HL-60/S4 treated with phorbol 12-myristate 13-acetate at 8.2 ng/mL for 4 days and 3 days (cell line): ENCODE measurements around the gene KSR2.
"Not testable (repeated sequence)": the region's sequence is repeated elsewhere in the genome, so short reads cannot be mapped to it uniquely, and the experiment has no call there.

Source experiments
- in situ Hi-C: fragments of 300-500 bp; cut with MboI; formaldehyde crosslinking; loops from 2 replicates; pipeline ENCODE4 v1.15.0; 2022; ENCODE audit warnings: low sequenced_read_pairs

KSR2 gene

GRCh38 chr12:117832459-117833457 lies 136.0 kb downstream of the KSR2 start:
- in situ Hi-C loops: loop anchor here (25.0 kb wide), 2 partner anchors 470 to 595 kb away; partner anchors contain the start of gene NOS1

DNA sequence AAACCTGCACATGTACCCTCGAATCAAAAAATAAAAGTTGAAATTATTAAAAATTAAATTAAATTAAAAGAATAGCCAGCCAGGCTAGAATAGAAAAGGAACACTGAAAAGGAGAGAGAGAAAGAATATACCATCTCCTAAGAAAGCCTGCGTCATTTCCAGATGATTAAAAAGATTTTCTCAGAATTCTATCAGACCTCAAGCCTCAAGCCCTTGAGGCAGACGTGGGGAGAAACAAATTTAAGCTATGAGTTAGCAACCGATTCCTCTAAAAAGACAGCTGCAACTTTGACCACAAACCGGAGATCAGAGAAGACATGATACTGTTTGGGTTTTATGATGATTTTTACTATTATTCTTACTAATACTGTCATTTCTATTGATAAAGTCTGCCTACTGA lies 138.3 kb downstream of the KSR2 start:
- in situ Hi-C loops: loop anchor here (25.0 kb wide), 2 partner anchors 468 to 593 kb away; partner anchors contain the start of gene NOS1

- in situ Hi-C loops: loop anchor here (25.0 kb wide), 2 partner anchors 467 to 592 kb away; partner anchors contain the start of gene NOS1
These were observed 139.7 kb downstream of the KSR2 start for GRCh38 chr12:117829108-117829507.

GRCh38 chr12:117827660-117828059 lies 141.1 kb downstream of the KSR2 start:
- in situ Hi-C loops: loop anchor here (25.0 kb wide), 2 partner anchors 465 to 590 kb away; partner anchors contain the start of gene NOS1

- in situ Hi-C loops: loop anchor here (25.0 kb wide), 2 partner anchors 464 to 589 kb away; partner anchors contain the start of gene NOS1
These were observed 143.0 kb downstream of the KSR2 start for GRCh38 chr12:117825827-117826226.

DNA sequence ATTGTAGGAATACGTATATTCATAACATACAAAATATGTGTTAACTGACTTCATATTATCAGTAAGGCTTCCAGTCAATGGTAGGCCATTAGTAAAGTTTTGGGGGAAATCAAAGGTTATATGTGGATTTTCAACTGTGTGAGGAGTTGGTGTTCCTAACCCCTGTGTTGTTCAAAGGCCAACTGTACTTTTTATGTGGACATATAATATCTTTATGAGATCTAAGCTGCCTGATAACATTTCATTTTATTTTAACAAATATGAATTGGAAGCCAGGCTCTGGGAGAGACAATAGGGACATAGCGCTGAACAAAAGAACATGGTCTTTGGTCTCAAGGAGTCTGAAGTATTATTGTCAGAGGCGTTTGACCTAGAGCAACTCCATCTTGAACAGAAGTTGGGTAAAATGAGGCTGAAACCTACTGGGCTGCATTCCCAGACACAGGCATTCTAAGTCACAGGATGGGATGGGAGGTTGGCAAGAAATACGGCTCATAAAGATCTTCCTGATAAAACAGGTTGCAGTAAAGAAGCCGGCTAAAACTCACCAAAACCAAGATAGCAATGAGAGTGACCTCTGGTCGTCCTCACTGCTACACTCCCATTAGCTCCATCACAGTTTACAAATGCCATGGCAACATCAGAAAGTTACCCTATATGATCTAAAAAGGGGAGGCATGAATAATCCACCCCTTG lies 147.2 kb downstream of the KSR2 start:
- in situ Hi-C loops: no loop called here

DNA sequence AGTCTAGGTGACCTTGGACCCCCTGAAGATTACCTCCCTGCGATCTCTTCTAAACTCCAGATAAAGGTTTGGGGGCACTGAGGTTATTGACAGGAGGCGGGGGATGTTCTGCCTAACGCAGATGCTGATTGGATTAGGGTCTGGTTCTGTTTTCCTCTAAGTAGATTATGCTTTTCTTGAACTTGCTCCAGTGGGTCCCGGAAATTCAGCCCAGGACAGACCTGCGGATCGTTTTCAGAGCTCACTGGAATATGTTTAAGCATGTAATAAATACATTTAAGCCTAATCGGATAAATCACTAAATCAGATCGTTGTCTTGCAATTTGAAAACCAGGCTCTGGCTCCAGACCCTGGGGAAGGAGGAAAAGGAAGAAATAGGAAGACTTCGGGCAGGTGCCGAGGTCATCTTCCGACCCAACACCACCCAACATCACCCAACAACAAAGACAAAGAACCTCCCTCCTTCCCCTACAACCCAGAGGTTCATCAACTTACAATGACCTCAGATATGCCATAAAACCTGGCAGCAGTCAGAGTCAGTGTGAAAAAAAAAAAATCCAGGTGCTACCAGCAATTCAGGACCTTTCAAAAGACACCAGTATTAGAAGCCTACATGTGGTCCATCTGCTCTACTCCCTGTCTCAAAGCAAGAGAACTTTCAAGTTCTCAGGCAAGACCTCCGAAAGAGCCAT lies 148.4 kb downstream of the KSR2 start:
- in situ Hi-C loops: no loop called here

GRCh38 chr12:117819160-117819559 lies 149.6 kb downstream of the KSR2 start:
- in situ Hi-C loops: no loop called here

- in situ Hi-C loops: no loop called here
These were observed 150.4 kb downstream of the KSR2 start for GRCh38 chr12:117818400-117818799.

- in situ Hi-C loops: no loop called here
These were observed 159.3 kb downstream of the KSR2 start for GRCh38 chr12:117809509-117809908.

DNA sequence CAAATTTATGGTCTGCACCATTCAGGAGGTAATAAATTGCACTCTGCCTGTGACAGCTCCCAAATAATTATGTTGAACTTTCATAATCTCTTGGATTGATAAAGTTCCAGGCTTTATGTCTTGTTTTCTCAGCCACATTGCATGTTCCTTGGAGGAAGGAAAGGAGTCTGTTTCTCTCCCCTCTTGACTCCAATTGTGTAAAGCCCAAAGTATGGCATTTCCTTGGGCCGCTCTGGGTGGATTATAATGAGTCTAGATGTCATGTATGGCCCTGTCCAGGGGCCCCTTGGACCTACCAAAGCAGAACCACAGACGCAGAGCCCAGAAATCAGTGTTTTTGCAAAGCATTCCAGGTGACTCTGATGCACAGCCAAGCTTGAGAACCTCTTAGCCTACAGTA lies 160.8 kb downstream of the KSR2 start:
- in situ Hi-C loops: no loop called here

- in situ Hi-C loops: no loop called here
These were observed 161.4 kb downstream of the KSR2 start for GRCh38 chr12:117807355-117807754.

DNA sequence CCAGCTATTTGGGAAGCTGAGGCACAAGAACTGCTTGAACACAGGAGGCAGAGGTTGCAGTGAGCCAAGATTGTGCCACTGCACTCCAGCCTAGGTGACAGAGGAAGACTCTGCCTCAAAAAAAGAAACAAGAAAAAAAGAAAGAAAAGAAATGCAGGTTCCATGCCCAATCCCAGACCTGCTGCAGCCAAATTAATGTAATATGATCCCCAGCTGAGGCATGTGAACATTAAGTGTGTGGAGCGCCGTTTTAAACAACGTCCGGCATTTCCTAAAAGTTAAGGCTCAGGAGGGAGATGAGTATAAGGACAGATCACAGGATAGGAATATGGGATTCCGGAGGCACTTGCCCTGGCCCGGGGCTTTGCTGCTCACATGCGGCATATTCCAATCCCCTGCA lies 162.9 kb downstream of the KSR2 start:
- in situ Hi-C loops: no loop called here

GRCh38 chr12:117803001-117803400 lies 165.8 kb downstream of the KSR2 start:
- in situ Hi-C loops: no loop called here

DNA sequence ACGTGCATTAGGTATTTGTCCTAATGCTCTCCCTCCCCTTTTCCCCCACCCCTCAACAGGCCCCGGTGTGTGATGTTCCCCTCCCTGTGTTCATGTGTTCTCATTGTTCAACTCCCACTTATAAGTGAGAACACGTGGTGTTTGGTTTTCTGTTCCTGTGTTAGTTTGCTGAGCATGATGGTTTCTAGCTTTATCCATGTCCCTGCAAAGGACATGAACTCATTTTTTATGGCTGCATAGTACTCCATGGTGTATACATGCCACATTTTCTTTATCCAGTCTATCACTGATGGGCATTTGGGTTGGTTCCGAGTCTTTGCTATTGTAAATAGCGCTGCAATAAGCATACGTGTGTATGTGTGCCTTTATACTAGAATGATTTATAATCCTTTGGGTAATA lies 168.1 kb downstream of the KSR2 start:
- in situ Hi-C loops: not testable (repeated sequence)

DNA sequence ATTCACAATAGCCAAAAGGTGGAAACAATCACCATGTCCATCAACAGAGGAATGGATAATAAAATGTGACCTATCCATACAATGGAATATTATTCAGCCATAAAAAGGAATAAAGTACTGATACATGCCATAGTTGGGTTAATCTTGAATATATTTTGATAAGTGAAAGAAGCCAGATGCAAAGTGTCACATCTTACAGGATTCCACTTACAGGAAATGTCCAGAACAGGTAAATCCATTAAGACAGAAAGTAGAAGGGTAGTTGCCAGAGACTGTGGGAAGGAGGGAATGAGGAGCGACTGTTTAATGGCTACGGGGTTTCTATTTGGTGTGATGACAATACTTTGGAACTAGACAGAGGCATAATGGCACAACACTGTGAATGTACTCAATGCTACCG lies 171.6 kb downstream of the KSR2 start:
- in situ Hi-C loops: no loop called here

DNA sequence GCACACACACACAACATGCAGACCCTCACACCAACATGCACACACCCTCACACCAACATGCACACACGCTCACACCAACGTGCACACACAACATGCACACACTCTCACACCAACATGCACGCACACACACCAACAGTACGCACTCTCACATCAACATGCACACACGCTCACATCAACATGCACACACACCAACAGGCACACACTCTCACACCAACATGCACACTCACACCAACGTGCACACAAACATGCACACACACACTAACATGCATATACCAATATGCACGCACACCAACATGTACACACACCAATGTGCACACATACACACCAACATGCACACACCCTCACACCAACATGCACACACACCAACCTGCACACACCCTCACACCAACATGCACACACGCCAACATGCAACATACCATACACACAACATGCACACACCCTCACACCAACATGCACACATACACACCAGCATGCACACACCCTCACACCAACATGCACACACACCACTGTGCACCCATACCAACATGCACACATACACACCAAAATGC lies 175.8 kb downstream of the KSR2 start:
- in situ Hi-C loops: no loop called here

- in situ Hi-C loops: no loop called here
These were observed 176.3 kb downstream of the KSR2 start for GRCh38 chr12:117792471-117792870.

DNA sequence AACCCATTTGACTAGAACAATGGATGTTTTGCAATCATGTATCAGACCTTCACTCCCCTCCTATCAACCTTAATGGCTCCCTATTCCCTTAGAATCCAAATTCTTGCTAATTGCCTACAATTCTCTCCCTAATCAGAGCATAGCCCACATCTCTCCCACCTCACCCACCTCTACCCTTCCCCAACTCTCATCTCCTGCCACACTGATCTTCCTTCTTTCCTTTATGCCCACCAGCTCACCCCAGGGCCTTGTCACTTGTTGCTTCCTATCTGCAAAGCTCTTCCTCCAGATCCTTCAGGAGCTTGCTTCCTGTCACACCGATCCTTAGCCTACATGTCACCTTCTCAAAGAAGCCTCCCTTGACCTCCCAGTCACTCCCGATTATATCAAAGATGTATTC lies 177.8 kb downstream of the KSR2 start:
- in situ Hi-C loops: no loop called here

GRCh38 chr12:117790198-117790597 lies 178.6 kb downstream of the KSR2 start:
- in situ Hi-C loops: no loop called here
